GM21515 (cell line): ENCODE results near the gene MAIP1.

ENCODE experiments used
- ATAC-seq: cut with Tn5 transposase; IDR thresholded peaks from one replicate; pipeline ENCODE4 v1.9.1; 2021; ENCODE audit not compliant: unreplicated experiment

Gene MAIP1

DNA sequence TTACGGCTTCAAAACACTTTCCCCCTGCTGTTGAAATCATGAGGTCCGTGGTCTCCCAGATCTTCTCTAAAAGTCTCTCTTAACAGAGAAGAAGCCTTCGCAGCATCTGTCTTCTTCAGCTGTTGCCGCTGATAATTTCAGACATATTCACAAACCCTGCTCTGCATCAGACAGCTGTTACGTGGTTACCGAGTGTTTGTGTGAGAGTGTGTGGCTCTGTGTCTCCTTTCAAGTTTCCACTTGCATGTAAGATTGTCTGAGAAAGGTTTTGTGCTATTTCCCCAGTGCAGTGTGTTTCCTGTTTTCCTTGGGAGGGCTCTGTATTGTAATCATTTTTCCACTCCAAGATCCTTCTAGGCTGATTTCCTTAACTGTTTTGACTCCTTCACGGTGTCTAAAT is 32.8 kb downstream of the MAIP1 start:
- no peak for ATAC-seq

- ATAC-seq = no peak
Measured at GRCh38 chr2:199989822-199990221, 34.4 kb downstream of the MAIP1 start.

GRCh38 chr2:199991691-199992090 is 36.3 kb downstream of the MAIP1 start:
- no peak for ATAC-seq

GRCh38 chr2:199992296-199992695 is 36.9 kb downstream of the MAIP1 start:
- no peak for ATAC-seq

GRCh38 chr2:199994371-199994770 is 39.0 kb downstream of the MAIP1 start:
- ATAC-seq = no peak

DNA sequence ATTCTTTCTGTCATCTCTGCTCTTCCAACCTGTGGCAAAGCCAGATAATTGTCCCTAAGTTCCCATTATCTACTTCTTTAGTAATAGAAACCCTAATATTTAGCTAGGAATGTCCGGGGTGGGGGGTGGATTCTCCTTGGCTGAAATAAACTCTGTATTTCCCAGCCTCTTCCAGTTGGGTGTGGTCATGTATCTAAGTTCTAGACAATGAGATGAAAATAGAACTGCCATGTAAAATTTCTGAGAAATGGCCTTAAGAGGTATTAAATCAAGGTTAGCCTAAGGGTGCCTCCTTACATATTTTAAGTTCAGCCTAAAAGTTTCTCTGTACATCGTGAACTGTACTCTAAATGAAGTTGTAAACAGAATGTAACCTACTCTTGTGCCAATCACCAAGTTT is 39.5 kb downstream of the MAIP1 start:
- no peak for ATAC-seq

GRCh38 chr2:199997296-199997695 is 41.9 kb downstream of the MAIP1 start:
- ATAC-seq = no peak

- ATAC-seq = no peak
Measured at GRCh38 chr2:199999166-199999565, 43.8 kb downstream of the MAIP1 start.

DNA sequence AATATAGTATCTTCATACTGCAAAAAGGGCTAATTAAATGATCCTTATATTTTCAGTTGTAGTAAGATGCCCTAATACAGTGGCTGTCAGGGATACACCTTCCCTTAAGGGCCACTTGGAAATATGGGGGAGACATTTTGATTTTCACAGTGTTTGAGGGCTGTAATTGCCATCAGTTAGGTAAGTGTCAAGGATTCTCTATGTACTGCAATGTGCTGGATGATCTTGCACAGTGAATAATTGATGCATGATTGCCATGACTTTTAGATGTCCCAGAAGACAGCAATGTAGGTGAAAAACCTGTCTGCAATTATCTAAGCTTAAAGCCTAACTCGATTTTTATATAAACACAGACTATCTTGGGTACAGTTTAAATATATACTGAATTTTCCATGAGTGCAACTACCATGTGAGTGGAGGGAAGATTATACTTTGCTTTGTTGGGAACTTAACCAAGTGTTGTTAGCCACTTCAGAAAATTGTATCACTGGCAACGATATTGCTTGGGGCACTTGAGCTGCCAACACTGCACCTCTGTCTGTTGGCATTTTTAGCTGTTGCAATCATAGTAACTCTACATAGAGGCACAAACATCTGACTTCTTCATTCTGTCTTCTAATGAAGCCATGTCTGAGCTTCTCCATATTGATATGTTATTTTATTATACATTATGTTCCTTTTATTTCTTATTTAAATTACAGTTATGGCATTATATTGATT is 45.2 kb downstream of the MAIP1 start:
- ATAC-seq = no peak

GRCh38 chr2:200003444-200003843 is 48.1 kb downstream of the MAIP1 start:
- no peak for ATAC-seq

DNA sequence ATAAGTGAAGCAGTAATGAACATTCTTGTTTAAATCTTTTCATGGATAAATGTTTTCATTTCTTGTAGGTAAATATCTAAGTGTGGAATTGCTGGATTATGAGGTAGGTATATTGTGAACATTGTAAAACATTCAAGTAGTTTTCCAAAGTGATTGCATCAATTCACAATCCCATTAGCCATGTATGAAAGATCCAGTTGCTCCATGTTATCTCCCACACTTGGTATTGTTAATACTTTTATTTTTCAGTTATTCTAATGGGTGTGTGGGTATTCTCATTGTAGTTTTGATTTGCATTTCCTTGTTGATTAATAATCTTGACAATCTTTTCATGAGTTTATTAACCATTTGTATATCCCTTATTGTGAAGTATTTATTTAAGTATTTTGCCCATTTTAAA is 50.3 kb downstream of the MAIP1 start:
- no peak for ATAC-seq

DNA sequence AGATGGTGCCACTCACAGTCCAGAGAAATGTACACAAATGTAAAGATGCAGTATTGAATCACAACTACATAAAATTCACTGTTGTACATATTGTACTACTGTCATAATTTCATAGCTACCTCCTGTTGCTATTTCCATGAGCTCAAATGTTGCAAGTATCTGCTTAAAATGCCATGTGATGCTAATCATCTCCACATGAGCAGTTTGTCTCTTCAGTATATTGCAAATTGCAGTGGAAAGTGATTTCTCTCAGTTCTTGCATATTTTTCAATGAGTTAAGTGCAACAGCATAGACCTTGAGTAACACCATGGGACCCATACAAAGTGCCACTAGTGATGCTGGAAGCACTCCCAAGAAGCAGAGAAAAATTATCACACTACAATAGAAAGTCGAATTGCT is 51.9 kb downstream of the MAIP1 start:
- no peak for ATAC-seq

GRCh38 chr2:200012401-200012800 is 57.0 kb downstream of the MAIP1 start:
- ATAC-seq = no peak
